K562 (cell line): ENCODE results near the gene EIF1B. TPM values are rescaled to one million over a fixed set of nuclear protein-coding genes. Genes with fewer than 3 reads are reported as not detected.

Source experiments
- ARID2 ChIP-seq: fragments of 450-650 bp; IDR thresholded peaks from 2 replicates; pipeline ENCODE4 v1.6.1; 2017; ENCODE audit warnings: antibody characterized with exemption, mild to moderate bottlenecking
- CCNT2 ChIP-seq: IDR thresholded peaks from 2 replicates; pipeline ENCODE4 v1.6.1; 2011; ENCODE audit warnings: borderline replicate concordance, low read depth, mild to moderate bottlenecking, moderate library complexity, mixed read lengths, low read length; ENCODE audit not compliant: insufficient read length; ENCODE audit errors: extremely low read depth
- CREB3 ChIP-seq: fragments of 450-650 bp; conservative IDR thresholded peaks from 2 replicates; pipeline ENCODE4 v1.6.1; 2016; ENCODE audit warnings: missing genetic modification characterization, low read depth, mild to moderate bottlenecking, missing compliant biosample characterization, moderate library complexity
- E2F6 ChIP-seq, 2 experiments: IDR thresholded peaks; 2 replicates each; pipeline ENCODE4 v1.6.1; 2011; ENCODE audit warnings: borderline replicate concordance in 1 of 2, control low read depth in 1 of 2, low read depth in 1 of 2, low read length in 1 of 2, mild to moderate bottlenecking in 1 of 2, mixed read lengths in 1 of 2, moderate library complexity in 1 of 2; ENCODE audit not compliant: insufficient read depth in 1 of 2, insufficient read length in 1 of 2, poor library complexity in 1 of 2, severe bottlenecking in 1 of 2; ENCODE audit errors: extremely low read depth in 1 of 2
- JUN ChIP-seq, 2 experiments: sonication (generic) in 1 of 2; formaldehyde crosslinking in 1 of 2; IDR thresholded peaks; 2 replicates each; pipeline versions ENCODE4 v1.6.1 to v1.8.0; 2012 to 2022; ENCODE audit warnings: borderline replicate concordance in 2 of 2, mild to moderate bottlenecking in 2 of 2, improper control_type of control experiment in 1 of 2, low read depth in 1 of 2, low read length in 1 of 2, missing genetic modification reagents in 1 of 2
- MEF2A ChIP-seq: IDR thresholded peaks from 2 replicates; pipeline ENCODE4 v1.6.1; 2011; ENCODE audit warnings: low read depth, mild to moderate bottlenecking, low read length, moderate library complexity; ENCODE audit not compliant: control insufficient read depth
- NCOA4 ChIP-seq: fragments of 450-650 bp; IDR thresholded peaks from 2 replicates; pipeline ENCODE4 v1.6.1; 2018; ENCODE audit warnings: mild to moderate bottlenecking; ENCODE audit not compliant: partially characterized antibody
- SMARCA4 ChIP-seq: fragments of 450-650 bp; IDR thresholded peaks from 2 replicates; pipeline ENCODE4 v1.6.1; 2016
- ZC3H8 ChIP-seq: fragments of 450-650 bp; IDR thresholded peaks from 2 replicates; pipeline ENCODE4 v1.6.1; 2017
- ZNF561 ChIP-seq: fragments of 450-650 bp; formaldehyde crosslinking; conservative IDR thresholded peaks from 2 replicates; pipeline ENCODE4 v1.4.0; 2020; ENCODE audit warnings: mild to moderate bottlenecking, moderate library complexity
- polyA plus RNA-seq, 8 experiments: library from polyadenylated mRNA; depleted of rRNA in 4 of 8; stranded (reverse) in 5 of 8; unstranded in 3 of 8; fragments of >200 nt; fragmentation: Nextera tagmentation in 2 of 8; fragmentation: Illumina TruSeq in 1 of 8; extraction: Ambion mirVana in 2 of 8; extraction: Trizol in 1 of 8; gene quantifications; 2 replicates each; pipeline versions ENCODE4 v1.2.1 to v1.2.3, GENCODE V29; 2011 to 2014; ENCODE audit warnings: inconsistent platforms in 1 of 8, missing spikeins in 1 of 8
- total RNA-seq, 7 experiments: library from RNA; depleted of rRNA in 6 of 7; stranded (reverse); fragments of >200 nt in 6 of 7; fragmentation: Illumina TruSeq in 2 of 7; extraction: Trizol in 2 of 7; gene quantifications; 2 replicates each; pipeline versions ENCODE4 v1.2.1 to v1.2.3, GENCODE V29; 2011 to 2021; ENCODE audit warnings: low replicate concordance in 1 of 7
- TF ChIP-seq, protein P1 (sequence below): fragments of 250-450 bp; sonication (Bioruptor Pico); IDR thresholded peaks from 2 replicates; pipeline ENCODE4 v1.5.0; 2020; ENCODE audit warnings: mild to moderate bottlenecking
- TF ChIP-seq, protein P2 (sequence below): fragments of 250-450 bp; sonication (Bioruptor Pico); IDR thresholded peaks from 2 replicates; pipeline ENCODE4 v1.4.0; 2020; ENCODE audit warnings: borderline replicate concordance

Gene EIF1B
- total and polyA plus RNA-seq, 9 of the 15 experiments (the other 6 are each of a cell fraction or from before 2014, with no cell fraction given) = 18.1 to 184 (median 78.9) TPM

DNA sequence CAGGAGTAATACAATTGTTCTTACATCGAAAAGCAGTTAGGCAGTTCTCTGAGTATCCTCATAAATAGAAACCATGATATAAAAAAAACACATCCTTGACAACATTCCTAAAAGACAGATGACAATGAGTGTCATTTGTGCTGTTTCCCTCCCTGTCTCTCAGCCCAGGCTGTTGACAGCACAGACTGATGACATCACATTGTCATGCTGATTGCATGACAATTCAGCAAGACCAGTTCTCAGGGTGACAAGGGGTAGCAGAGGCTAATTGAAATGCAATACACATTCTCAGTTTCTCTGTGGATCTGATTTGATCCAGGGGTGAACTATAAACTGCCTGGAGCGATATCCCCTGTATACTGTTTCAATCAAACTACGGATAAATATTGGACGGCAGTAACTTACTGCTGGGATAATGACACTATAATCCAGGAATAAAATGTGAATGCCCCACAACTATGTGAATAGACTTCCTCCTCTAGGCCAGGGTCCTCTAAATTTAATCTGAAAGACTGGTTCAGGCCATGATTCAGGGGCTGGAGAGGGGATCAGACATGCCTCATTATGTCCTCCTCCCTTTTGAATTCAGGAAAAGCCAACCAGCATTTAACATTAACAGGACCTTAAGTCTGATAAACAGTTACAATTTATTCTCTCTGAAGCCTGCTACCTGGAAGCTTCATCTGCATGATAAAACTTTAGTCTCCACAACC, 16.7 kb upstream of the EIF1B start (continued):
- TF ChIP-seq E2F6 (IDR thresholded peaks at IDR 0.05; ENCODE audit: borderline replicate concordance in 1 of 2, extremely low read depth in 1 of 2, insufficient read depth in 1 of 2, insufficient read length in 1 of 2, low read depth in 1 of 2, low read length in 1 of 2, poor library complexity in 1 of 2, severe bottlenecking in 1 of 2) (peak in 1 of 2 experiments; percentile 28), CREB3 (tag) (0 out of 2 replicates have a peak, but pooled peaks have one; percentile 74), CCNT2 (no peak), SMARCA4 (peak; percentile 10; the same call in 1 of the 2 replicates), ZC3H8 (no peak), ZNF561 (no peak), ARID2 (no peak), MEF2A (no peak), JUN (IDR thresholded peaks at IDR 0.05; ENCODE audit: borderline replicate concordance, low read depth, low read length) (peak; percentile 64; the same call in 1 of the 2 replicates), JUN (CRISPR knock-in tag; IDR thresholded peaks at IDR 0.05; ENCODE audit: borderline replicate concordance) (no peak), NCOA4 (no peak)
- TF ChIP-seq, protein P1, sequence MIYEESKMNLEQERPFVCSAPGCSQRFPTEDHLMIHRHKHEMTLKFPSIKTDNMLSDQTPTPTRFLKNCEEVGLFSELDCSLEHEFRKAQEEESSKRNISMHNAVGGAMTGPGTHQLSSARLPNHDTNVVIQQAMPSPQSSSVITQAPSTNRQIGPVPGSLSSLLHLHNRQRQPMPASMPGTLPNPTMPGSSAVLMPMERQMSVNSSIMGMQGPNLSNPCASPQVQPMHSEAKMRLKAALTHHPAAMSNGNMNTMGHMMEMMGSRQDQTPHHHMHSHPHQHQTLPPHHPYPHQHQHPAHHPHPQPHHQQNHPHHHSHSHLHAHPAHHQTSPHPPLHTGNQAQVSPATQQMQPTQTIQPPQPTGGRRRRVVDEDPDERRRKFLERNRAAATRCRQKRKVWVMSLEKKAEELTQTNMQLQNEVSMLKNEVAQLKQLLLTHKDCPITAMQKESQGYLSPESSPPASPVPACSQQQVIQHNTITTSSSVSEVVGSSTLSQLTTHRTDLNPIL (CRISPR knock-in tag) = no peak
- TF ChIP-seq, protein P2, sequence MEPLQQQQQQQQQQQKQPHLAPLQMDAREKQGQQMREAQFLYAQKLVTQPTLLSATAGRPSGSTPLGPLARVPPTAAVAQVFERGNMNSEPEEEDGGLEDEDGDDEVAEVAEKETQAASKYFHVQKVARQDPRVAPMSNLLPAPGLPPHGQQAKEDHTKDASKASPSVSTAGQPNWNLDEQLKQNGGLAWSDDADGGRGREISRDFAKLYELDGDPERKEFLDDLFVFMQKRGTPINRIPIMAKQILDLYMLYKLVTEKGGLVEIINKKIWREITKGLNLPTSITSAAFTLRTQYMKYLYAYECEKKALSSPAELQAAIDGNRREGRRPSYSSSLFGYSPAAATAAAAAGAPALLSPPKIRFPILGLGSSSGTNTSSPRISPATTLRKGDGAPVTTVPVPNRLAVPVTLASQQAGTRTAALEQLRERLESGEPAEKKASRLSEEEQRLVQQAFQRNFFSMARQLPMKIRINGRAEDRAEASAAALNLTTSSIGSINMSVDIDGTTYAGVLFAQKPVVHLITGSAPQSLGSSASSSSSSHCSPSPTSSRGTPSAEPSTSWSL (CRISPR knock-in tag) = no peak
